GM18907 (cell line): ENCODE results near the gene DOCK4.

Source experiments
- ATAC-seq: cut with Tn5 transposase; IDR thresholded peaks from one replicate; pipeline ENCODE4 v1.9.1; 2021; ENCODE audit warnings: mild to moderate bottlenecking, moderate library complexity; ENCODE audit not compliant: unreplicated experiment

The DOCK4 gene

DNA sequence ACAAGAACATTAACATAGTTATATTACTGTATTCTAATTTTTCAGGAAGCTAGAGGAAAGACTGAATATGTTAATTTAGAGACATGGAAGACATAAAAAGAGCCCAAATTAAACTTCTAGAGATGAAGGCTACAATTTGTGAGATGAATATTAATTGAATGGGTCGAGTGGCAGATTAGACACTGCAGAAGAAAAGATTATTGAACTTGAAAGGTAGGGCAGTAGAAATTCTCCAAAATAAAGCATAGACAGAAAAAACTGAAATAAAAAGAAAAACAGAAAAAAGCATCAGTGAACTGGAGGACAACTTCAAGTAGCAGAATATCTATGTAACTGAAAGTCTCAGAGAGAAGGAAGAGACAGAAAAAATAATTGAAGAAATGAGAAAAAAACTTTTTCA, 369.6 kb downstream of the DOCK4 start:
- ATAC-seq: no peak

DNA sequence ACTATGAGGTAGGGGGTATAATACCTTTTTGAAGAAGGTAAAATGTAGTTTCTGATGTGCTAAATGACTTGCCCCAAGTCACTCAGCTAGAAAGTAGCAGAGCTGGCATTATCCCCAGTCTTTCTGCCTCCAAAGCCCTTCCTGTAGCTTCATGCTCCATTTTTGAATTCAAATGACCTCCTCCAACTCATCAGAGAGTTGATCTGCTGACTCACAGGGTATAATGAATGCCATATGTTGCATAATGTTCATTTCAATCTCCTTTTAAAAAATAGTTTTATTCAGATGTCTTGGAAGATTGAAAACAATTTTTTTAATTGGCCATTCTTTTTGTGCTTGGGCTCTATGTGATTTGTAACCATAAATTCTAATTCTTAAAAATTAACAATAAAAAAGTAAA, 371.1 kb downstream of the DOCK4 start:
- no peak for ATAC-seq

DNA sequence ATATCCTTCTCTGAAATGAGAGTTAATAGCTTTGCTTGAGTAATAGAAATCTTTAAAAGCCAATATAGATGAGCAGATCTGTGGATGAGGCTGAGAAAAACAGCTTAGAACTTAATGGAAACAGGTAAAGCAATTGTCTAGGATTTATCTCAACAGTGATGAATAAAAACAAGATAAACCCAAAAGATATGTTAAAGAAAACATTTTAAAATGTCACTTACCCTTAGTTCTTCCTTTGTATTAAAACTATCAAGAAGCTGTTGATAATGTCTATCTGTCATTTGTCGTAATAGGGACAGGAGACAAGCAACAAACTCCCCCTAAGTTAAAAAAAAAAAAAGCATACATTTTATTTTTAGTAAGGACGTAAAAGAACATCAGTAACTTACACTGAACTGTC, 371.8 kb downstream of the DOCK4 start:
- no peak for ATAC-seq

DNA sequence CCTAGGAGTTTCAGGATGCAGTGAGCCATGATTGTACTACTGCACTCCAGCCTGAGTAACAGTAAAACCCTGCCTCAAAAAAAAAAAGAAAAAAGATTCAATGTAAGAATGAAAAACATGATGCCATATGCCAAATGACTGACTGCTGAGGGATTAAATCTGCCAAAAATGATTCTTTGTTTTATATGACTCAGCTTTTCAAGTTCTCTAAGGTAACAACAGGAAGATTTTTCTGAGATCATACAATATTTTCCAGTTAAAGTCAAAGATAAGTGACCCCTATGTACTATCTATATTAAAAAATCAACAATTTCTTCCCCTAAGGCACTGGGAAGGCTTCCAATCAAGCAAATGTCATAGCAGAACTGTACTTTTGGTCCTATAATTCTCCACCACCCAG, 372.7 kb downstream of the DOCK4 start:
- ATAC-seq: no peak

DNA sequence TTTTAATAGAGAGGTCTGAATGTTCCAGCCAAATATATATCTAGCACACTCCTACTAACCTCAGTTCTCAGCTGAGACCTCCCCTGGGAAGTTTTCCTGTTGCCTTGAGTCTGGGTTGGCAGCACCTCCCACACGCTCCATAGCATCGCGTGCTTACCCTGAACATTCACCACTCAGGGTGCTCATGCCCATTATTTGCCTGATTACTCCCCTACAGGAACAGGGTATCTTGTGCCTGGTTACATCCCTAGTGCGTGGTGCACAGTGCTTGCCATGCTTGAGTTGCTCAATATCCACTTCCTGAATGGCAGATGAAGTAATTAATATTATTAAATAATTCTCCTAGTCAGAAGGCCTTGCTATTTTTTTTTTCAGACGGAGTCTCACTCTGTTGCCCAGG, 374.0 kb downstream of the DOCK4 start:
- ATAC-seq: no peak

DNA sequence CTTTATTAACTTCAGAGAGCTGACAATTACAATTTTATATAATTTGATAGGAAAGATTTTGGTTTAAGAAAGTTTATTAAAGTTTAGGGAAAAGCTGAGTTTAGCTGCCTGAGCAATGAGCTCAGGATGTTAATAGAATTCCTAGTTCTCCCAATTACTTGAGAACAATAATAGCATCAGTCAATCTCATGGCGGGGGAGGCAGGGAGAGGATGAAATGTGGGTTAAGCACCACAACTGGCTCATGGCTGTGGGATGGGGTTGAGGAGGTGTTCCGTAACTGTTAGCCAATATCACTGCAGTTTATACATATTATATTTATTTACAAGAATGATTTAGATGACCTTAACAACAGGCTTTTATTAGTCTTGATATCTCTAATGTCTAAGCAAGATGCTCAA, 377.0 kb downstream of the DOCK4 start:
- ATAC-seq: no peak

DNA sequence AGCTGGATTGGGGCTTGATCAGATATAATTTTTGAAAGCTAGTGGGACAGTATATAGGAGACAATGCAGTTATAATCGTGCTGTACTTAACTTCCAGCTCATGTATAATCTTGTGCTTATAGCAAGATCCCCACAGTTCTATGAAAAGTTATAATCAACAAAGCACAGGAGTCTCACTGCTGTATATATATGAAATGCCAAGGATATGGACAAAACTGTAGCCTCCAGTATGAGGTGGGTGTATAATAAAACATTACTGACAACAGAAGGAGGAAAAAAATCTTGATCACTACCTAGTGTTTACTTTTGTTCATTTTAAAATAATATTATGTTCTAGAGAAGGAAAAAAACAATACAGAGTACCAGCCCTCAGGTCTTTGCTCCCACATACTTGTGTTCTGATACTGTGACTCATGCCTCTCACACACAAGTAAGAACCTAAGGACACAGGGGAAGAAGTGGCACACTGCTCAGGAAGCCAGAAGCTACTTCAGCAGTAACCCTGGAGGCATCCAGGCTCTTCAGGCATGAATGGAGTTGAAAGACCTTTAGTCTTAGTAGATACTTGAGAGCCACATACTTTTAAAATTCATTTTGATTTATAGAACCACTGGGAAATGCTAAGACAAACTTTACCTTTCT, 378.2 kb downstream of the DOCK4 start:
- ATAC-seq: no peak

DNA sequence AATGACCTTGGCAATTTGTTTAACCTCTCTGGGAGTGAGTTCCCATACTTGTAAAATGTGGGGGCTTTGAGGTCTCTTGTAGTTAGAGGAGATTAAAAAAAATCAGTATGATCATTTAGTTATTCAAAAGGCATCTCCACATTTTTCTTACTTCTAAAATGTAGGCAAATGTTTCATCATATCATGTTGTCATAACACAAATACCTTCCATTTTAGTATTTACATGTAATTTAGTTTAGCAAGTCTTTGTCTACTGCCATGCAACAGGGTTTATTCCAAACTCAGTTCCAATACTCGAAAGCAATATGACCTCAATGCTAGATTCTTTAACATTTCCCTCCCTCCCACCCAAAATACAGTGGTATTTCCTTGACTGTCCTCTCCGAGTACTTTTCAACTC, 381.2 kb downstream of the DOCK4 start:
- no peak for ATAC-seq

DNA sequence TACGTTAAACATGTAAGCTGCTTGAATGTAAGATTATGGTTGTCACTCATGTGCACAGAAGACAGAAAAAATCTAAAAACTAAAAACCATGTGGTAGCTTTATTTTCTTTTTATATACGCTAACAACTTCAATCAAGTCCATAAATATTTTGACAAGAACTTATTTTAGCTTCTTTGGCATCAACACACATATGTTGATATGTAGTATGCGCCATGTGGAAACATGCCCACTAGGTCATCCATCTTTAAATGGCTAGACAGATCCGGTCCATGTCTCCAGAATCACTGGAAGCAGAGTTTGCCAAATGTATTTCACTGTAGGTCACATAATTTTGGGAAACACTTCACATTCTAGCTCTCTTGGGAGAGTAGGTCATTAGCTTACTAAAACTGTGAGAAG, 382.4 kb downstream of the DOCK4 start:
- ATAC-seq: no peak

DNA sequence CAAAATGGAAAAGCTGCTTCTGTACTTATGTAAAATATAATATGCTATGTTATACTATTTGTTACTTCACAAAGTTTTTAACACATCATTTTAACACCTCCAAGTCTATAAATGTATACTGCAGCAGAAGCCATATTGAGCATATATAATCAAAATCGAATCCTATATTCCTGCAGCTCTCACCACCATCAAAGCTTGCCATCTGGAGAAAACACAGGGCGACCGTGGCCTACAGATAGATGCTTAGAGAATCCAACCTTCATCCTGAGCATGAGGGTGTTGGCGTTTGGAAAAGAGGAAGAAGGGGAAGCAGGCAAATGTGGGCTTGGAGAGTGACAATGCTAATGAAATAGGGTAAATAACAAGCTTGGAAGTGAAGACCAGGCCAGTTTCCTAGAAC, 385.2 kb downstream of the DOCK4 start:
- ATAC-seq: no peak

DNA sequence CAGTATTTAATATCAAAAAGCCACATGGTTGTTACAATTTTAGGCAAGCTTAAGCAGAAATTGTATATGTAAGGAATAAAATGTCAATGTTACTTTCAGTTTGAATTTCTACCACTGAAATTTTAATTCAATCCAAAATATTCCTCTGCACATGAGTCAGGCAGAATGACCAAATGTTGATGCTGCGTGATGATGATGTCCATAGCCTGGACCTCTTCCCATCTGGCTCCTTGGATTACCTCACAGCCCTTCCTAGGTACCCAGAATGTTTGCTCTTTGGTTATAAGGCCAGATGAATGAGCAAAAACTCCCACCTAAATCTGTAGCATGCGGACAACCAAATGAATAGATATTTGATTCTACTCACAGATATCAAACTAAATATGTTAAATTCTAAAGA, 385.6 kb downstream of the DOCK4 start:
- no peak for ATAC-seq

DNA sequence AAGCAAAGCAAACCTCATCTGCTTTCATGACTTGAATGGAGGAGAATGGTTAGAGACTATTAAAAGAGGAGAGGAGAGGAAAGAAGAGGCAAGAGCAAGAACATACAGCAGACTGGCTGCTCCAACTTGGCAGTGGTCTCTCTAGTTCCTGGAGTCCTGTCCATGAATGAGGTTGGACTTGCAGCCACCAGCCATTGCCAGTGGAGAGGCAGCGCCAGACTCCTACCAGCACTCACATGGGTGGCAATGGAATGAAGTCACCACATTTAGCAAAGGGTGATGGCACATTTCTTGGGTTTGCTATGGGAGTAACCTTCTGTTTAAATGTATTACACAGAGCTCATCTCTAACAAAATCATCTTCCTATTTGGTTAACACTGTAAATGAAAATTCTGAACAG, 386.1 kb downstream of the DOCK4 start:
- no peak for ATAC-seq

DNA sequence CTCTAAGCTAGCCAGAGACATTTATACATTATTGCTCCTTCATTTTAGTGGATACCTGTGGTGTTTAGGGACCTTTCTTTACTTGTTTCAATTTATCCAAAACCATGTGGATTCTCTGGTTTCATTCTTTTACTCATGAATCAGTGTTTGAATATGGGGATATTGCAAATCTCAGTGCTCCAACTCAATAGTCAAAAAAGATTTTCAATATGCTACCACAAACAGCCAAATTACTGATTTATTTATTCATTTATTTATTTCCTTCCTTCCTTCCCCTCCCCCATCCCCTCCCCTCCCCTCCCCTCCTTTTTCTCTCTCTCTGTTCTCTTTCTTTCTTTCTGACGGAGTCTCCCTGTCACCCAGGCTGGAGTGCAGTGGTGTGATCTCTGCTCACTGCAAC, 390.8 kb downstream of the DOCK4 start:
- no peak for ATAC-seq

DNA sequence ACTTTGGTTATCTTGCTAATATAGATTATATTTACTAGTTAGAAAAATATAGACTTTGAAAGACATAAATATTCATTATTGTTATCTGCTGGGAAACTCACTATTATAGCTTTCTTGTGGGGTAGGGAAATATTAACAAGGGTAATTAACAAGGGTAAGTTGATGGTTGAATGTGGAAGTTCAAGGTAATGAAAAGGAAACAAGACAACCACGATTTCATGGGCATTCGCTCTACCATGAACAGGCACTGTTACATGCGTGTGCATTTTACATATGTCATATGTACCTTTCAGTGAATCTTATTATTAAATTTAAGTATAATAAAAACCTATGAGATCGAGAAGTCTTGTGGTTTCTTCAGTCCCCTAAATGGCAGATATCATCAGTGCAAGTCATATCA, 392.9 kb downstream of the DOCK4 start:
- no peak for ATAC-seq

DNA sequence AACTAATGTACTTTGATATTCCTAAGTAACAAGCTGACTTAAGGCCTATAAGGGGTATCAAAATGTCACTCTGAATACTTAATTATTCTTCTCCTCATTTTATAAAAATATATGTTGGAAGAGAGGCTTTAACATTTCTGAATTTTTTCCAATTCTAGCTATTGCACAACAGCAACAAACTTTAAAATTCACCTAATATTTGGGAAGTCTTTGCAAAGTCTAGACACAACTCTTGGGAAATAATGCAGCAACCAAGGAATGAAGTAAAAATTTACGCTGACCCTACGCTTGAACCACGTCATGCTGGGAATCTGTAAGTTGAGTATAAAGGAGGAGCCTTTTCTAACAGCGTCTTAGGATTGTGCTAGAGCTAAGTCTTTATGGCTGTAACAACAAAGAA, 400.0 kb downstream of the DOCK4 start:
- ATAC-seq: no peak

DNA sequence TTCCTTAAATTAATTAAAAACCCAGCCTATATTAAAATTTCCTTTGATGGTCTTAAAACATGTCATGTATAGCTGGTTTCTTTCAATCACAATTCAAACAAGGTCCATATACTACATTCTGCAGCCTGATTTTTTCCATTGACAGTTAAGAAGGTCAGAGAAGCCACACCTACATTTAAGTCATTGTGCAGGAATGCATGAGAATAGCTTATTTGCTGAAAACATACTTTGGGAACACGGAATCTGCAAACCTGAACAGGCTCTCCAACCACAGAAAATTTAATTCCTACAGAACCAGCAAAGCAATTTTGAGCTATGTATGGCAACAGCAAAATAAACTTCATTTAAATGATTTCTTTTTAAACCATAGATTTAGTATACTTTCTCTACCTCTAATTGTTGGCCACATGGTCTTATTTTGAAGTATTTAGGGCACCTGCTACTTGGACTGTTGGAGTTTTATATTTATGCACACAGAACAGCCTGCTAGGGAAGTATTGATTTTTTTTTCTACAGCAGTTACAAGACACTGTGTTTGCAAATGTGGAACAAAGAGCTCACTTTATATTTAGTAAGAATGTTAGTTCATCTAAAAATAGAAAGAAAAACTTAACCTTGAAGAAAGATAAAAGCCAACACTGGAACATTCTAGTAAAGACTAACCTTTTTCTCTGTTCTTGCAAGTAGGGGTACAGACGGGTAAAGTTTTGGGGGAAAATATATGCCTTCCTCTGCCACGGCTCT, 403.0 kb downstream of the DOCK4 start:
- no peak for ATAC-seq

DNA sequence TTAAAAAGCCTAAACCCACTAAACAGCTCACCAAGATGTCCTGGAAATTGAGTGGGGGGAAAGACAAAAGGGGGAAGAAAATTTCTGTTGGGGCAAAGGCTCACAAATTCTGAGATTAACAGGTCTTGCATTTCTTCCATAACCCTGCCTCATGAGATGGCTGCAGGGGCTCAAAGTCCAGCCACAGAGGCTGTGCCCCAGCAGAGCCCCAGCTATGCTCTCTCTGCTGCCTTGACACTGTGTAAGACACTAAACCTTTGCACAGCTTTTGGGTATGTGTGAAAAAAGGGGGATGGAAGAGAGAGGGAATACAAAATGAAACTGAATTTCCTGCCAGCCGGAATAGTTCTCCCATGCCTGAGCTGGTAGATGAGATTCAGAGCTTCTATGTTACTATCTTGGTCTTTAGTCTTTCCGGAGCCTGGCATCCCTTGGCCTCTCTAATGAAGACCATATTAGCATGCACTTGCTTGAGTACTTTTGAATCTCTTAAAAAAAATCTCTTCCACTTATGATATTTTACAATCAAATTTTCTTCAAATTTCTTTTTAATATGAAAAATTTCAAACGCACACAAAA, 403.9 kb downstream of the DOCK4 start:
- ATAC-seq: no peak

DNA sequence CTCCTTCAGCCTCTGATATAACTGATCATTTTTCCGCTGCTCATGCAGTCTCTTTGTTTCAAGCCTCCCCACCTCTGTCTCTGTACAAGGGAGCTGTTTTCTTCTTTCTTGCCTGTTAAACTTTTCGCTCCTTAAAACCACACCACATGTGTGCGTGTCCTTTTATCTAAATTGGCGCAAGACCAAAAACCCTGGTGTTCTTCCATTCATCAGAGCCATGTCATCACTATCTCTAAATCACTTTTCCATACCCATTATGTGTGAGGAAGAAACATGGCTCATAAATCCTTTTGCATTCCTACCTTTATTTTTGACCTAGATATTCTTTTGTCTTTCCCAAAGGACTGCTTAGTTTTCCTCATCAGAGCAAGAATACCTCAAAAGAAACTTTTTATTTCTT, 404.9 kb downstream of the DOCK4 start:
- ATAC-seq: no peak

DNA sequence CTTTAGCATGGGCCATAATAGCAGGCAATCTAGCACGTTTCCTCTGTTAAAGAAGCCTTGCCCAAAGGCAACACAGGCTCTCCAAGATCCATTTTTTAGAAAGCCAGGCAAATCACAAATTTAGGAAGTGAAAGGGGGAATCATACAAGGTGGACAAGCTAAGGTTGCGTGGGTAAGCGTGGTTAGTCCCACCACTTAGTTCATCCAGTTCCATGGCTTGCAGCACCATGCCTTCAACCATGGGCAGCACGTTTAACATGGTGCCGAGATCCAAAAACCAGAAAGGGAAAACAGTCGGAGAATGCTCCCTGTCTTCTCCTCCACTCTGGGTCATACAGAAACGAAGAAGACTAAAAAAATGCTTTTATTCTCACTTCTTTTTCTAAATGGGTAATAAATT, 409.5 kb downstream of the DOCK4 start:
- ATAC-seq: no peak

DNA sequence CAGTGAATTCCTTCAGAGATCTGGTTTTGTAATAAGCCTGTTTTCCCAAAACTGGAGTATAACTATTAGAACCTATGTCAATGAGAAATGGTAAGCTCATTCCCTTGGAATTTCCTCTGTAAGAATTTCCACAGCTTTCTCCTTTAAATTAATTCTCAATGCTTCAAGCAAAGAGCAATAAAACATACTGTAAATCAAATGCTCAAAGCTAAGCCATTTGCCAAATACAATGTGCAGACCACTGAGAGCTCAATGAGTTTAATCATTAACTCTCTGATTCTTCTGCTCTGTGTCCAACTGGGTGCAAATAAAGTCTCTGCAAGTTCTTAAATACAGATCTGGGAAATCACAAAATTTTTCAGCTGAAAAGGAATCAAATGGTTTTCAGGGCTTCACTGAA, 416.3 kb downstream of the DOCK4 start:
- no peak for ATAC-seq

DNA sequence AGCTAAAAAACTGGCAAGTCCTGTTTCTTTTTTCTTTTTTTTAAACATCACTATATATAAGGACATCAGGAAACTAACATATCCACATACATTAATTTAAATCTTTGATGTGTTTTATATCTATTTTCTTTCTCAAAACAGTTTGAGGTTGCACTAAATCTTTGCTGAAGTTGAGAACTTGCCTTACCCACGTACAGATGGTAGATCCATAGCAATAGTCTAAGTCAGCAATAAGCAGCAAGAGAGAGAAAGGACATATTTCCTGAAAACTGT, 417.2 kb downstream of the DOCK4 start:
- no peak for ATAC-seq

DNA sequence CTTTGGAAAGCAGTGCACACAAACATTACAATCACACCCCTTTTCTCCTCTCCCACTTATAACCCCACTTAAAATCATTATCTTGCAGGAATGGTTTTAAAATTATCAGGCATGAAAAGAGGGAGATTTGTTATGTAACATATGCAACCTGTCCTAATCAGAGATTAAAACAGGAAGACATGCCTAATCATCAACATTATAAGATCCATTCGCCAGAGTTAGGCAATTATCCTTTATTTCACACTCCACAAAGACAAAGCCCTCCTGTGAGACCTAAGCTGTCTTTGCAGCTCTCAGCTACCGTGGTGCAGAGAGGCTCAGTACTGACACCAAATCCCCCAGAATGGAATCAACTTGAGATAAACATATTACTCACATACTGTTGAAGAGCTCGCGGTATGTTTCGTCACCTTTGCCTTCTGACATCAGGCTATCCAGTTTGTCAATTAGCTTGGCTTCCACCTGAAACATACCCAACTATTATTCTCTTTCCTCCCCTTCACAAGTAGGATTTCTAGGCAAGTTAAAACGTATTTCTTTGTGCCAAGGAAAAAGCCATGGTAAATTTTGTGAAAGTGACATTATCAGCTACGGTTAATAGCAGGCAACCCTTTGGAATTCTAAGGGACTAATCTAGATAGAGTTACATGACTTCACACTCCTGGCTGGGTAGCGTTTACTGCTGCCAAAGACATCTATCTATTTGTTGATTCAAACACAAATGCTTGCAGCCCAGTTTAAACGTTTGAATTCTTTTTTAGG, 417.7 kb downstream of the DOCK4 start:
- no peak for ATAC-seq
